GM18505 (cell line): Measurements from ENCODE around the gene GSC2.

ENCODE experiments used
- ATAC-seq: cut with Tn5 transposase; IDR thresholded peaks from one replicate; pipeline ENCODE4 v1.9.1; 2021; ENCODE audit not compliant: unreplicated experiment
- POLR2A ChIP-seq: IDR thresholded peaks from 4 replicates; pipeline ENCODE4 v1.6.1; 2011; ENCODE audit warnings: borderline replicate concordance; ENCODE audit not compliant: insufficient read depth, insufficient read length; ENCODE audit errors: extremely low read depth

The GSC2 gene

DNA sequence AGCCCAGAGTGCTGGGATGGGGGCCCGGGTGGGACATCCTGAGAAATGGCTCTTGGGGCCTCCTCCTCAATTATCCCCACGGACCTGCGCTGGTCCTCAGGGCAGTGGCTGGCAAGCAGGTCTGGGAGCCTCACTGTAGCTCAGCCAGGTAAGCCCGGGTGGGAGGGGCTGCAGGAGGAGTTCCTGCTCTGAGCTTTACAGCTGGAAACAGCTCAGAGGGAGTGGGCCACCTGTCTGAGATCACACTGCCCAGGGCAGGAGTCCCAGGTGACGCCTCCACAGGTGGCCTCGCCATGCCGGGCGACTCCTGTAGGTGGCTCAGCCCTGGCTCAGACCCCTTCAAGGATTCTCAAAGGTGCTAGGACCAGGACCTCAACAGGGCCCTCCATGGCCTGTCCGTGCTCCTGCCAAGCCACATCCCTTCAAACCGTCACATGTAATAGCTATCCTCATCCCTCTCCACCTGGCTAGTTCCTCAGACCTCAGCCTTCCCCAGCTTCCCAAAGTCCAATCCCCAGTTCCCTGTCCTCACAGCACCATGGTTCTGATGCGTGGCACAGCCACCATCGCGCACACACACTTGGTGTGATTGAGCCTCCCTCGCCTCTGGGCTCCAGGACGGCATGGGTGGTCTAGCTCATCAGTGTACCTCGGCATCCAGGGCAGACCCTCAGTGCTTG lies 22.6 kb downstream of the GSC2 start:
- ATAC-seq: no peak
- TF ChIP-seq POLR2A: no peak

DNA sequence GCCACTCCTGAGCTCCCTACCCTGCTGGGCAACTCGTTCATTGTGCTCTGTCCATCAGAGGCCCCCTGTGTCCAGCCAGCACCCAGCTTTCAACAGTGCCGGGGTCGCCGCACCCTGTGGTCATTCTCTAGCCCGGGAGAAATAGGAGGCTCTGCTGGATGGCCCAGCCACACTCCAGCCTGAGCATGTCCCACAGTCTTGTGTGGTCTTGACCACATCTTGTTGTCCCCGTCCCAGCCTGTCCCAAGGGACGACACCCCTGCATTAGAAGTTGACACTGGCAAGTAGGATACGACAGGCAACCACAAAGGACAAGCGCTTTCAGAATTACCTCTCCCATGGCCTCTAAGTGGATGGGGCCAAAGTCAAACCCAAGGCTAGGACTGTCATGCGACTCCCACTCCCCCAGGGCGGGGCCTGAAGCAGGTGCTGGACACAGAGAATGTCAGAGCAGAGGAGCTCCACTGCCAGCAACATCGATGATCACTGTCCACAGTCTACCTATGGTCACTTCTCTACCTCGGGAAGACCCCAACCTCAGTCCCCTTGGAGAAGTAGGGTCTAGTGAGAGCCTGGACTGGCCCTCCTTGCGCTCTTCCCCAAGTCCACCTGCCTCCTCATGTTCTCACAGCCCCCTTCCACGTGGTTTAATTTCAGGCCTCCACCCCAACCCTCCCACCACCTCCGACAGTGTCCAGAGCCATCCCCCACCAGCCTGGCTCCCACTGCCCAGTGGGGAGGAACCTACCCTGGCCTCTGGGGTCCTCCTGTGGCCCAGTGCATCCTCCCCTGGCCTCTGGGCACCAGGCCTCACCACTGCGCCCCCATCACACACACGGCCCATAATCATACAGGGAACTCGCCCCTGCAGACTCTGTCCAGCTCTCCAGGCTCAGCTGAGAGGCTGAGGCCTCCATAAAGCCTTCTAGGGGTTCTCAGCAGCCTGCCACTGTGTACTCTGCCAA lies 23.5 kb downstream of the GSC2 start:
- no peak for ATAC-seq
- TF ChIP-seq POLR2A: no peak

GRCh38 chr22:19125474-19126308 lies 24.4 kb downstream of the GSC2 start:
- no peak for TF ChIP-seq POLR2A
- no peak for ATAC-seq

- no peak for TF ChIP-seq POLR2A
- no peak for ATAC-seq
Measured at GRCh38 chr22:19125011-19125410, 25.1 kb downstream of the GSC2 start.

DNA sequence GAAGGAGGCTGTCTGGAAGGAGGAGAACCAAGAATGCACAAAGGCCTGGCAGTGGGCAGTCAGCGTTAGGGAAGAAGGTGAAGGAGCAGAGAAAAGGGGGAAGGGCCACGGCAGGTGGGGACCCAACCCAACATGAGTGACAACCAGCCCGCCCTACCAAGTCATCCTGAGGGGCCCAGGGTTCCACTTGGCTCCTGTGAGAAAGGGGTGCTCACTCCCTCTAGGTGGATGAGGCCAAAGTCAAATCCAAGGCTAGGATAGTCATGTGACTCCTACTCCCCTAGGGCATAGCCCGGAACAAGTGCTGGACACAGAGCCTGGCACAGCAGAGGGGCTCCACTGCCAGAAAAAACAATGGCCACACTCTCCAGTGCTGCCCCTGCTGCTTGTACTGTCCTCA lies 25.7 kb downstream of the GSC2 start:
- ATAC-seq: no peak
- no peak for TF ChIP-seq POLR2A

DNA sequence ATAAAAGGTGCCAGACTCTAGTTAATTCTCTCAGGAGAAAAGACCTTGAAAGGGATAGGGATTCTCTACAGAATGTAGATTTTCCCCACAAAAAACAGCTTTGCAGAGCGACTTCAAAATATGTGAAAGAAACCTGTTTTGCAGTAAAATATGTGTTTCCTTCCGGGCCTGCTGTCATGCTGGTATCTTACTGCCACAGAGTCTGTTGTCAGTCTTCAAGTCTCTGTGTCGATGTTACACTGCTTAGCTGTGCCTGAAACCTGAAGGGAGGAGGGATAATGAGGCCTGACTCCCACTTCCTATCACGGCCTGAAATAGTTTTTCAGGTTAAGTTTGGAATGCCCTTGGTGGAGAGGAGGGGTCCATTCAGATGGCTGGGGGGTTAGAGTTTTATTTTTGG lies 26.2 kb downstream of the GSC2 start:
- ATAC-seq: no peak
- no peak for TF ChIP-seq POLR2A

DNA sequence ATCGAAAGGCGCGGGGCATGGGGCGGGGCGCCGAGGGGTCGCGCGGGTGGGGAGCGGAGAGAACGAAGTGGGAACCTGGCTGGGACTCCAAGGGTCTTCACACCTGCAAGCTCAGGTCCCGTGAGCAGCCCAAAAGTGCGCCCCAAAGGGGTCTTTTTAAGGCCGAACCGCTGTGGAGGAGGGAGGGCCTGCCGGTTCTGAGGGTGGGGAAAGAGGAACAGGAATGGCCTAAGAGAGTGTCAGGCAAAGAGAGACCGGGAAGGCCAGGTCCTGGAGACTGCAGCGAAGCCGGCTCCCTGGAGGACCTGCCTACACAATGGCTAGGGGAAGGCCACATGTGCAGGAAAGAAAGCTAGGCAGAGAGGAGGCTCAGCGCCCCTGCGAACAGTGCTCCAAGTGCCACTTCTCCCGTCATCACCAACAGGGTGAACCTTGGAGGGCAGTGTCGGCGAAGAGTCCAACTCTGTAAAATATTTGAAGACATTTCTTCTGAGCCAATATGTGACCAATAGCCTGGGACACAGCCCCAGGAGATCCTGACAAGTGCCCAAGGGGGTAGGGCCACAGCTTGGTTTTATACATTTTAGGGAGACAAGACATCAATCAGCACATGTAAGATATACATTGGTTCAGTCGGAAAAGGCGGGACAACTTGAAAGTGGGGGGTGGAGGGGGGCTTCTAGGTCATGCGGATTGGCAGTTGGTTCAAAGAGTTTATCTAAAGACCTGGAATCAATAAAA lies 27.2 kb downstream of the GSC2 start:
- no peak for TF ChIP-seq POLR2A
- ATAC-seq: no peak

- TF ChIP-seq POLR2A: peak; percentile 85
- ATAC-seq: peak; percentile 79
Measured at GRCh38 chr22:19122143-19122751, 27.8 kb downstream of the GSC2 start, which contains the start of gene DGCR2. Gene DGCR2, minus strand, starts transcription at chr22:19122412. Its CDS starts 206 bp downstream, at chr22:19122206.

DNA sequence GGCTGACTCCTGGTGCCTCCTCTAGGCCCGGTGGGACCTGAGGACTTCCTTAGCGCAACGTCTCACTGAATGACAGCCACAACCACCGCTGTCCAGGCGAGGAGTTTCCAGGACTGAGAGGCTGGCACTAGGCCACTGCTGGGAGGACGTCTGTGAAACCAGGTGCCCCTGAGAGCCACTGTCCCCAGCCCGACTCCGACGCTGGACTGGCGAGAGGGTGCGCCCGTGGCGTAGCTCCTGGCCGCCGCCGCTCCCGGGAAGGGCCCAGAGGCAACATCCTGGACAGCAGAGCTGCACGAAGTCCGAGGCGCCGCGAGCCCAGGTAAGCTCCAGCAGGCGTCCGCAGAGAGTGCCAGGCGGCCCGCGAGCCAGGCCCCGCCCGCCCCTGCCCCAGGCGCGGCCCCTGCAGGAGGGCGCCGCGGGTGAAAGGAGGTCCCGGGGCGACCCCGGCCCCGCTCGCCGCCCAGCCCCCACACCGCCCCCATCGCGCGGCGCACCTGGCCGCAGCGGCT lies 28.4 kb downstream of the GSC2 start:
- peak; percentile 25 for ATAC-seq
- TF ChIP-seq POLR2A: no peak

GRCh38 chr22:19120829-19121630 lies 29.1 kb downstream of the GSC2 start:
- no peak for TF ChIP-seq POLR2A
- no peak for ATAC-seq

DNA sequence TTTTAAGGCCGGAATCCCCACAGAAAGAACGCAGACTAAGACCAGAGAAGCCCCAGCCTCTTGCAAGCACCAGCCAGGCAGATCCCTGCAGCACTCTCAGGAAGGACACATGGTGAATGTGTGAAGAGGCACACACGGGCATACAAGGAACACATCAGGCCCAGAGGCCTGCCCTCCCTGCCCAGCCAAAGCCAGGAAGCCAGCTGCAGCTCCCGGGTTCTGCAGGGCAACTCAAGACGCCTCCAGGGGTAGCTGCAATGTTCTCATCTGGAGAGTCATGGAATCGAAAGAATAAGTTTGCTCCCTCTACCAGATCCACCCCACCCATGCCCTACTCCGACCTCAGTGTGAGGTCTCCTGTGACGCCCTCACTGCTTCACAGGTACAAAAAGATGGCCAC lies 30.1 kb downstream of the GSC2 start:
- no peak for TF ChIP-seq POLR2A
- no peak for ATAC-seq
